ENCODE data around the gene AMIGO3. TPM values are rescaled to one million over a fixed set of nuclear protein-coding genes. Genes with fewer than 3 reads are reported as not detected.

The AMIGO3 gene
- total and polyA plus RNA-seq, 2 donors (not counting 1 experiment from before 2014, with no cell fraction given) = 11.1 TPM; not detected in 1

- 96% methylated on average over 23 of the region's 26 CpGs for whole genome bisulfite sequencing (ENCODE audit: insufficient coverage)
- Histone ChIP-seq H3K4me2 (replicated peaks; ENCODE audit: low read depth, low read length, poor library complexity, severe bottlenecking) (peak overlapping the region; percentile 97), H3K36me3 (replicated peaks in 1 of 2; ENCODE audit: control extremely low read depth in 1 of 2, control insufficient read depth in 1 of 2, extremely low read depth in 1 of 2, insufficient read depth in 2 of 2, low read length in 1 of 2) (peaks cover 0 to 35% of the 10 kb centered on the region in 2 experiments), H2AFZ (ENCODE audit: insufficient read depth, low read depth, low read length, poor library complexity, severe bottlenecking) (no peak overlapping the region), H3K27me3 (replicated peaks in 1 of 4; ENCODE audit: control extremely low read depth in 1 of 4, control insufficient read depth in 3 of 4, insufficient read depth in 4 of 4, low read length in 3 of 4) (no peaks in the 10 kb centered on the region), H3K27ac (ENCODE audit: low read length in 2 of 2) (peak overlapping the region; percentile 94 to 100), H3K79me2 (ENCODE audit: control insufficient read depth, insufficient read depth, low read length) (peaks cover 4% of the 10 kb centered on the region), H3K4me3 (ENCODE audit: control extremely low read depth in 1 of 5, extremely low read depth in 1 of 5, insufficient read depth in 1 of 5, low read depth in 2 of 5, low read length in 4 of 5) (no peak overlapping the region), H3K9me3 (ENCODE audit: control extremely low read depth in 1 of 3, control insufficient read depth in 2 of 3, insufficient read depth in 1 of 3, low read length in 2 of 3) (no peaks in the 10 kb centered on the region), H3K9ac (ENCODE audit: low read length) (peak overlapping the region; percentile 98), H4K20me1 (ENCODE audit: control insufficient read depth, insufficient read depth, low read length, poor library complexity, severe bottlenecking) (no peaks in the 10 kb centered on the region), H3K4me1 (ENCODE audit: control insufficient read depth in 2 of 2, insufficient read depth in 2 of 2, low read length in 2 of 2) (peaks cover 32 to 59% of the 10 kb centered on the region in 2 donors)
- ChIA-PET POLR2A (no interaction called here), CTCF (interaction anchor here (1.1 to 3.2 kb wide), 2 partner anchors 21 to 117 kb away, joined by 3 to 22 read pairs; no protein-coding TSS in a partner anchor)
- Mint-ChIP-seq H3K27ac (peak overlapping the region; percentile 79), H3K9me3 (ENCODE audit: insufficient read depth) (no peaks in the 10 kb centered on the region), H3K27me3 (no peaks in the 10 kb centered on the region), H3K4me1 (peaks cover 61% of the 10 kb centered on the region), H3K4me3 (peak overlapping the region; percentile 96)
- ATAC-seq (ENCODE audit: low read depth) (no peak), DNase-seq (peak; percentile 30)
- intact Hi-C loops (cut with micrococcal nuclease) = no loop called here
- TF ChIP-seq CTCF (IDR thresholded peaks at IDR 0.05) (no peak), EZH2 (IDR thresholded peaks at IDR 0.05; ENCODE audit: borderline replicate concordance, insufficient read depth, low read depth, low read length, poor library complexity, severe bottlenecking) (no peak)
These were observed 2.7 kb upstream of the AMIGO3 start for GRCh38 chr3:49721896-49722781.

- Histone ChIP-seq H3K9ac (ENCODE audit: low read length) (no peak overlapping the region), H3K36me3 (replicated peaks in 1 of 2; ENCODE audit: control extremely low read depth in 1 of 2, control insufficient read depth in 1 of 2, extremely low read depth in 1 of 2, insufficient read depth in 2 of 2, low read length in 1 of 2) (peaks cover 0 to 29% of the 10 kb centered on the region in 2 experiments), H3K4me3 (ENCODE audit: control extremely low read depth in 1 of 5, extremely low read depth in 1 of 5, insufficient read depth in 1 of 5, low read depth in 2 of 5, low read length in 4 of 5) (no peak overlapping the region), H3K27ac (ENCODE audit: low read length in 2 of 2) (no peak overlapping the region), H3K27me3 (replicated peaks in 1 of 4; ENCODE audit: control extremely low read depth in 1 of 4, control insufficient read depth in 3 of 4, insufficient read depth in 4 of 4, low read length in 3 of 4) (no peaks in the 10 kb centered on the region), H4K20me1 (ENCODE audit: control insufficient read depth, insufficient read depth, low read length, poor library complexity, severe bottlenecking) (no peaks in the 10 kb centered on the region), H3K9me3 (ENCODE audit: control extremely low read depth in 1 of 3, control insufficient read depth in 2 of 3, insufficient read depth in 1 of 3, low read length in 2 of 3) (no peaks in the 10 kb centered on the region), H2AFZ (ENCODE audit: insufficient read depth, low read depth, low read length, poor library complexity, severe bottlenecking) (no peak overlapping the region), H3K4me2 (replicated peaks; ENCODE audit: low read depth, low read length, poor library complexity, severe bottlenecking) (no peak overlapping the region), H3K4me1 (ENCODE audit: control insufficient read depth in 2 of 2, insufficient read depth in 2 of 2, low read length in 2 of 2) (peaks cover 27 to 54% of the 10 kb centered on the region in 2 donors), H3K79me2 (ENCODE audit: control insufficient read depth, insufficient read depth, low read length) (peaks cover 4% of the 10 kb centered on the region)
- TF ChIP-seq EZH2 (IDR thresholded peaks at IDR 0.05; ENCODE audit: borderline replicate concordance, insufficient read depth, low read depth, low read length, poor library complexity, severe bottlenecking) (no peak), CTCF (IDR thresholded peaks at IDR 0.05) (no peak)
- ChIA-PET CTCF (interaction anchor here (1.1 to 3.2 kb wide), 2 partner anchors 20 to 117 kb away, joined by 3 to 22 read pairs; no protein-coding TSS in a partner anchor), POLR2A (interaction anchor here (3.0 kb wide), 1 partner anchor 82 kb away, joined by 9 read pairs; the partner anchor contains the start of gene INKA1)
- Mint-ChIP-seq H3K27me3 (no peaks in the 10 kb centered on the region), H3K4me1 (peaks cover 55% of the 10 kb centered on the region), H3K27ac (peak overlapping the region; percentile 81), H3K9me3 (ENCODE audit: insufficient read depth) (no peaks in the 10 kb centered on the region), H3K4me3 (peak overlapping the region; percentile 96)
- WGBS (ENCODE audit: insufficient coverage) = 93% methylated on average over 9 of the region's 9 CpGs
- DNase-seq (no peak), ATAC-seq (ENCODE audit: low read depth) (no peak)
- intact Hi-C loops (cut with micrococcal nuclease) = no loop called here
These were observed 2.1 kb upstream of the AMIGO3 start for GRCh38 chr3:49721596-49721895.

Data from B cell (primary cell).